ENCODE measurements around the gene SEC31B.

SEC31B gene

GRCh38 chr10:100490531-100490930, 29.1 kb downstream of the SEC31B start:
- no peak for DNase-seq (ENCODE audit: low read depth)

- DNase-seq (ENCODE audit: low read depth): no peak
These were observed 30.3 kb downstream of the SEC31B start for GRCh38 chr10:100489396-100489795.

GRCh38 chr10:100487529-100487928, 32.1 kb downstream of the SEC31B start:
- DNase-seq (ENCODE audit: low read depth): no peak

GRCh38 chr10:100485801-100486495, 33.7 kb downstream of the SEC31B start:
- DNase-seq (ENCODE audit: low read depth): no peak

GRCh38 chr10:100485366-100485765, 34.3 kb downstream of the SEC31B start:
- DNase-seq (ENCODE audit: low read depth): no peak

- DNase-seq (ENCODE audit: low read depth): no peak
These were observed 35.6 kb downstream of the SEC31B start for GRCh38 chr10:100483876-100484666.

- no peak for DNase-seq (ENCODE audit: low read depth)
These were observed 36.9 kb downstream of the SEC31B start for GRCh38 chr10:100482834-100483185.

GRCh38 chr10:100482181-100482833, 37.4 kb downstream of the SEC31B start:
- DNase-seq (ENCODE audit: low read depth): peak; percentile 62

GRCh38 chr10:100481462-100482081, 38.1 kb downstream of the SEC31B start:
- DNase-seq (ENCODE audit: low read depth): peak; percentile 78

GRCh38 chr10:100480002-100480401, 39.7 kb downstream of the SEC31B start:
- no peak for DNase-seq (ENCODE audit: low read depth)

GRCh38 chr10:100479037-100479436, 40.6 kb downstream of the SEC31B start:
- no peak for DNase-seq (ENCODE audit: low read depth)

GRCh38 chr10:100477970-100478369, 41.7 kb downstream of the SEC31B start:
- no peak for DNase-seq (ENCODE audit: low read depth)

GRCh38 chr10:100470367-100470766, 49.3 kb downstream of the SEC31B start:
- no peak for DNase-seq (ENCODE audit: low read depth)

GRCh38 chr10:100469756-100470155, 49.9 kb downstream of the SEC31B start:
- no peak for DNase-seq (ENCODE audit: low read depth)

GRCh38 chr10:100468978-100469377, 50.7 kb downstream of the SEC31B start:
- DNase-seq (ENCODE audit: low read depth): no peak

- no peak for DNase-seq (ENCODE audit: low read depth)
These were observed 51.3 kb downstream of the SEC31B start for GRCh38 chr10:100468322-100468721.

- no peak for DNase-seq (ENCODE audit: low read depth)
These were observed 57.0 kb downstream of the SEC31B start, which contains the start of gene WNT8B for GRCh38 chr10:100462709-100463108. TSS of gene WNT8B (plus strand) at chr10:100463009. CDS start at chr10:100463169, 160 bp downstream.

GRCh38 chr10:100448951-100449350, 70.7 kb downstream of the SEC31B start:
- no peak for DNase-seq (ENCODE audit: low read depth)

GRCh38 chr10:100447663-100448062, 72.0 kb downstream of the SEC31B start:
- DNase-seq (ENCODE audit: low read depth): no peak

- DNase-seq (ENCODE audit: low read depth): no peak
These were observed 73.4 kb downstream of the SEC31B start for GRCh38 chr10:100446130-100446761.

- no peak for DNase-seq (ENCODE audit: low read depth)
These were observed 77.1 kb downstream of the SEC31B start for GRCh38 chr10:100442548-100442947.

Data from fibroblast of the conjunctiva (primary cell).